IPS-20b (cell line): ENCODE results near the gene BLOC1S4.

Experiments used
- H3K27ac ChIP-seq: one replicate; pipeline ENCODE4 v1.5.1; 2013; ENCODE audit warnings: low read length
- H3K27me3 ChIP-seq: 2 replicates; pipeline ENCODE4 v1.6.1; 2013; ENCODE audit warnings: mild to moderate bottlenecking, low read length, inconsistent platforms; ENCODE audit not compliant: insufficient read depth
- H3K36me3 ChIP-seq: 2 replicates; pipeline ENCODE4 v1.6.1; 2013; ENCODE audit warnings: low read depth, mild to moderate bottlenecking, inconsistent platforms, low read length, moderate library complexity; ENCODE audit not compliant: insufficient read depth
- H3K4me1 ChIP-seq: 2 replicates; pipeline ENCODE4 v1.6.1; 2013; ENCODE audit warnings: mild to moderate bottlenecking, control low read depth, inconsistent platforms, low read length, moderate library complexity; ENCODE audit not compliant: insufficient read depth
- H3K4me3 ChIP-seq: 2 replicates; pipeline ENCODE4 v1.5.1; 2013; ENCODE audit warnings: mild to moderate bottlenecking, low read length, inconsistent platforms
- H3K9ac ChIP-seq: 2 replicates; pipeline ENCODE4 v1.6.1; 2013; ENCODE audit warnings: low read depth, mild to moderate bottlenecking, inconsistent platforms, low read length, moderate library complexity
- H3K9me3 ChIP-seq: 2 replicates; pipeline ENCODE4 v1.6.1; 2013; ENCODE audit warnings: mild to moderate bottlenecking, low read depth, low read length, inconsistent platforms; ENCODE audit not compliant: insufficient read depth

Gene BLOC1S4

GRCh38 chr4:6761649-6762615 lies 46.0 kb downstream of the BLOC1S4 start:
- H3K27me3 ChIP-seq, result no peaks in the 10 kb centered on the region
- H3K9me3 ChIP-seq, result no peaks in the 10 kb centered on the region
- H3K9ac ChIP-seq, result no peak overlapping the region
- H3K4me1 ChIP-seq, result no peaks in the 10 kb centered on the region
- no peak overlapping the region for H3K27ac ChIP-seq
- no peak overlapping the region for H3K4me3 ChIP-seq
- no peaks in the 10 kb centered on the region for H3K36me3 ChIP-seq

- Histone ChIP-seq H3K4me1 (no peaks in the 10 kb centered on the region), H3K36me3 (no peaks in the 10 kb centered on the region), H3K27ac (no peak overlapping the region), H3K27me3 (no peaks in the 10 kb centered on the region), H3K4me3 (no peak overlapping the region), H3K9me3 (no peaks in the 10 kb centered on the region), H3K9ac (no peak overlapping the region)
These were observed 47.4 kb downstream of the BLOC1S4 start for GRCh38 chr4:6763330-6763851.

DNA sequence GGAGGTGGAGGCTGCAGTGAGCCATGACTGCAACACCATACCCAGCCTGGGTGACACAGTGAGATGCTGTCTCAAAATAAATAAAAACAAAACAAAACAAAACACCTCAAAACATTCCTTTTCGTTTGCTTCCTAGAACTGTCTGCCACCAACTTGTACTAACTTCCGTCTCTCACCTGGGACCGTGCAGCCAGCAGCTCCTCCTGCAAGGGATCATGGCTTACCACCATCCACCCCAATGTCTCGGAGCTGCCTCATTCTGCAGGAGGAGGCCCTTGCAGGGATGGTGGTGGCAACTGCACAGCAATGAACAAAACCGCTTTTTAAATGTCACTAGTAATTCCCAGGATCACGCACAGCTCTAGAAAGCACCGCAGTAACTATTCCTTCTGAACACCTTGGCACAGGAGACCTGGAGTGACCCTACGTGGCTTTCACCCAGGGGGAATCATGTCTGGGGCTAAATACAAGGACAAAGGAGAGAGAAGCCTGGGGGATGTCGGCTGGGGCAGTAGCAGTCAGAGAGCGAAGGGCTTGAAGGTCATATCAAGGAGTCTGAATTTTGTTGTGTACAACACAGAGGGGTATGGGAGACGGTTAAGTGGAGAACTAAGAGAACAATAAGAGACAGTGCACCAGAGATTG lies 49.1 kb downstream of the BLOC1S4 start:
- Histone ChIP-seq H3K36me3 (no peaks in the 10 kb centered on the region), H3K4me3 (no peak overlapping the region), H3K27me3 (no peaks in the 10 kb centered on the region), H3K4me1 (no peaks in the 10 kb centered on the region), H3K9ac (no peak overlapping the region), H3K9me3 (no peaks in the 10 kb centered on the region), H3K27ac (no peak overlapping the region)

DNA sequence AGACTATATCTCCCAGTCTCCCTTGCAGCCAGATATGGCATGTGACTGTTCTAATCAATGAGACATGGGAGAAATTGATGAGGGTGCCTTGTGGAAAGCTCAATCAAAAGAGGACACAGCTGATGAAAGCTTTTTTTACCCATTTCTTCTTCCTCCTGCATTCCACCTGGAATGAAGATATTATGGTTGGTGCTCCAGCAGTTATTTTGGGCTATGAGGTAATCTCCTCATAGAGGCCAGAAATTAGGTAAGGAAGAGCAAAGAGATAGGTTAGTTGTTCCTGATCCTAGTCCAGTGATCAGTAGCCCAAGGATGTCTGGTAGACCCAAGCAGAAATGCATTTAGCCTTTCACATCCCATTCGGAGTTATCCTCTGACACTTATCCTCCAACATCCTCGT lies 49.7 kb downstream of the BLOC1S4 start:
- Histone ChIP-seq H3K36me3 (no peaks in the 10 kb centered on the region), H3K4me3 (no peak overlapping the region), H3K4me1 (no peaks in the 10 kb centered on the region), H3K27ac (no peak overlapping the region), H3K9me3 (no peaks in the 10 kb centered on the region), H3K9ac (no peak overlapping the region), H3K27me3 (no peaks in the 10 kb centered on the region)
